NB4 (cell line): Measurements from ENCODE around the gene GPR50.

Source experiments
- DNase-seq: peaks from one replicate; pipeline ENCODE4 v3.0.0; 2010; ENCODE audit warnings: low read depth
- H3K4me3 ChIP-seq: one replicate; pipeline ENCODE4 v1.5.1; 2011; ENCODE audit warnings: mild to moderate bottlenecking, low read depth, low read length, moderate library complexity
- MYC ChIP-seq: IDR thresholded peaks from 2 replicates; pipeline ENCODE4 v1.6.1; 2011; ENCODE audit warnings: low read depth, low read length
- POLR2A ChIP-seq: IDR thresholded peaks from 2 replicates; pipeline ENCODE4 v1.6.1; 2011; ENCODE audit warnings: mild to moderate bottlenecking; ENCODE audit not compliant: insufficient read length; ENCODE audit errors: extremely low read depth
- TF ChIP-seq, protein P1 (sequence below): IDR thresholded peaks from one replicate; pipeline ENCODE4 v1.5.1; 2012; ENCODE audit warnings: low read depth, low read length
- TF ChIP-seq, protein P2 (sequence below): IDR thresholded peaks from 2 replicates; pipeline ENCODE4 v1.6.1; 2011; ENCODE audit warnings: low read depth, low read length

Gene GPR50

DNA sequence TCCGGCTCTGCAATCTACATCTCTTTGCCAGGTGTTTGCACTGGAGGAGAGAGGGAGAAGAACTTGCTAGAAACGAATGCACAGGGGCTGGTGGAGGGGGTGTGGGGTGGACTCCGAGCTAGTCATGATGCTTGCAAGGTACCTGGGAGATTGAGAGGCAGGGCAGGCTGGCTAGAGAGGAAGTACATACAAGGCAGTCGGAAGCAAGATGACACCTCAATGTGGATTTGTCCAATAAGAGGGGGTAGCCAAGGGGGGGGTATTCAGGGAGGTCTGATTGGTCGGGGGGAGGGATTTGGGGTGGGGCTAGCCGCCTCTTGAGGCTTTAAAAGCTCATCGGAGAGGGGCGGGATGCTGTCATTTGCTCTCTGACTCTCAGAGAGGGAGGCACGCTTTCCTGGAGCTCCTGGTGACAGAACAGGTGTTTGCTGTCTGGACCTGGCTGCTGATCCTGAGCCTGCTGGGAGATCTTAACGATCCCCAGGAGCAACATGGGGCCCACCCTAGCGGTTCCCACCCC, at the start of gene GPR50:
Gene GPR50, plus strand, starts transcription at position 354 of the 520 bp plus-strand sequence. Its CDS starts 138 bp downstream, at position 492.
- TF ChIP-seq, protein P1, sequence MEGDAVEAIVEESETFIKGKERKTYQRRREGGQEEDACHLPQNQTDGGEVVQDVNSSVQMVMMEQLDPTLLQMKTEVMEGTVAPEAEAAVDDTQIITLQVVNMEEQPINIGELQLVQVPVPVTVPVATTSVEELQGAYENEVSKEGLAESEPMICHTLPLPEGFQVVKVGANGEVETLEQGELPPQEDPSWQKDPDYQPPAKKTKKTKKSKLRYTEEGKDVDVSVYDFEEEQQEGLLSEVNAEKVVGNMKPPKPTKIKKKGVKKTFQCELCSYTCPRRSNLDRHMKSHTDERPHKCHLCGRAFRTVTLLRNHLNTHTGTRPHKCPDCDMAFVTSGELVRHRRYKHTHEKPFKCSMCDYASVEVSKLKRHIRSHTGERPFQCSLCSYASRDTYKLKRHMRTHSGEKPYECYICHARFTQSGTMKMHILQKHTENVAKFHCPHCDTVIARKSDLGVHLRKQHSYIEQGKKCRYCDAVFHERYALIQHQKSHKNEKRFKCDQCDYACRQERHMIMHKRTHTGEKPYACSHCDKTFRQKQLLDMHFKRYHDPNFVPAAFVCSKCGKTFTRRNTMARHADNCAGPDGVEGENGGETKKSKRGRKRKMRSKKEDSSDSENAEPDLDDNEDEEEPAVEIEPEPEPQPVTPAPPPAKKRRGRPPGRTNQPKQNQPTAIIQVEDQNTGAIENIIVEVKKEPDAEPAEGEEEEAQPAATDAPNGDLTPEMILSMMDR, result no peak
- TF ChIP-seq MYC (no peak), POLR2A (no peak)
- TF ChIP-seq, protein P2, sequence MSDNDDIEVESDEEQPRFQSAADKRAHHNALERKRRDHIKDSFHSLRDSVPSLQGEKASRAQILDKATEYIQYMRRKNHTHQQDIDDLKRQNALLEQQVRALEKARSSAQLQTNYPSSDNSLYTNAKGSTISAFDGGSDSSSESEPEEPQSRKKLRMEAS, result no peak
- DNase-seq, result no peak
- no peak within 1 kb of the TSS for H3K4me3 ChIP-seq

DNA sequence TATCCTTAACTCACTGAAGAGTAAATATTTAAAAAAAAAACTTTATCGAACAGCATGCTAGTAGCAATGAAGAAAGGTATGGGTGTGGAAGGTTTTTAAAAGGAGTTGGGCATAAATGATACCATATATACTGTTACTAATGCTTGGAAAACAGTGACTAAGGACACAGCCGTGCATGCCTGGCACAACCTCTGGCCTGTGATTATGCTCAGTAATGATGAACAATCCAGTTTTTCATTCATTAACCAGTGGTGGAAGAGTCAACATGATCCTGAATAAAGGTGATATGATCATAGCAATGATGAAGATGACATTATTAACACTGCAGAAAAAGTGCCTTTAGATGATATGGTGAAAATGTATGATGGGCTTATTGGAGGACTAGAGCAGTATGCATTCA, 43.9 kb upstream of the GPR50 start:
- TF ChIP-seq, protein P2, result no peak
- TF ChIP-seq MYC (no peak), POLR2A (no peak)
- TF ChIP-seq, protein P1, result no peak
- no peak overlapping the region for H3K4me3 ChIP-seq
- no peak for DNase-seq

DNA sequence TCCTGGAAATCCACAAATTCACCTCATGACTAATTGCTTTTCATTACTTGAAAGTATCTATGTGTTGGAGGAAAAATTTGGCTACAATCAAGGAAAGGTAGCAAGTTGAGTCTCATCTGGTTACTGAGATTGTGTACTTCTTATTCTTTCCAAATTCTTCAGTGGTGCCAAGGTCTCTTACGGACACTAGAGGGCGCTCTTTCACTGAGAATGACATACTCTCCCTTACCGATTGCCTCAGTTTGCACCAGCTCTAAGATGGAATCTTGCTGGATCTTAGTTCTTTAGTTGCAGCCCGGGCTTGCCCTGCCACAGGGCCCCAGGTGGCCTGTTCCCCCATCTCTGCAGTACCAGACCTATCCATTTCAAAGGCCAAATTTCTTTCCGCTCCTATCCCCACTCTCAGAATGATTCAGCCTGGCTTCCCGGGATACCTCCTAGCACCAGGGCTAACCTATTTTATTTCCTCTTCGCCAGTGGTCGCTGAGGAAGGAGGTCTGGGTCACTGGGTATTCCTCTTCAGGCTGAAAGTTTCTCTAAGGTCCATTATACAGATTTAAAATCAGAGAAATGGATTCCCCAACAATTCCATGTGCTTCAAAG, 24.6 kb upstream of the GPR50 start:
- H3K4me3 ChIP-seq, result no peak overlapping the region
- no peak for TF ChIP-seq POLR2A
- TF ChIP-seq, protein P1, result peak; percentile 61
- DNase-seq, result peak; percentile 64

DNA sequence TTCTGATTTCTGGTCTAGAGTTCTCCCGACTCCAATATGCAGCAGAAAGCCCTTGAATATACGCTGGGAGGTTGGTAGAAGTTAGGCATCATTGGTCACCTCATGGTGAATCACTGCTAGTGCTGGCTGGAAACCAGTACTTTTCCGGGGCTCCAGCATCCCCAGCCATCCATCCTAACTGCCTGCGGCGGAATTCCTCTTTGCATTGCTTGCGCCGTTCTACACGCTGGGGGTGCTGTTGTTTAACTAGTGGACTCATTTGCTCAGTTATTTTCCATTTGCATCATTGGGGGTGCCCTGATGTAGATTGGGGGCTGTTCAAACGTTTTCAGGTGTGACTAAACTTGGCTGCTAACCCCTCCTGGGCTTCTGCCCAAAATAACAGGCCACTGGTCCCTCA, 23.3 kb upstream of the GPR50 start:
- TF ChIP-seq POLR2A (no peak), MYC (no peak)
- TF ChIP-seq, protein P1, result no peak
- TF ChIP-seq, protein P2, result no peak
- no peak overlapping the region for H3K4me3 ChIP-seq
- DNase-seq, result peak; percentile 1

DNA sequence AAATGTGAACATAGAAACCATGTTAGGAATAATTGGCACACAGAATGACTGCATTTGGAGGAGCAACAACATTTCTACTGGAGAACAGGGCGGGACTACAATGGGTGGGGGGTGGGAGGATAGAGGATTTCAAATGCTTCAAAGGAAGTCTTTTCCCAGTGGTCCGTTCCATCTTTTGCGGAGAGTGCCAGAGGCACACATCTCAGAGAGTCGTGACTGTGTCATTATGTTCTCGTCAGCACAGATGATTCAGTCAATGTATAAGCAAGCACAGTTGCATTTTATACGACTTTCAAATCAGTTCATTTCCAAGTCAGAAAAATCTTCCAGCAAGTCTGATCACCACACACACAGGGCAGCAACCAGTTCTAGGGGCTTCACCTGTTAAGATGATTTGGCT, 22.7 kb upstream of the GPR50 start:
- TF ChIP-seq, protein P2, result no peak
- TF ChIP-seq MYC (no peak), POLR2A (no peak)
- TF ChIP-seq, protein P1, result no peak
- no peak for DNase-seq
- H3K4me3 ChIP-seq, result no peak overlapping the region

DNA sequence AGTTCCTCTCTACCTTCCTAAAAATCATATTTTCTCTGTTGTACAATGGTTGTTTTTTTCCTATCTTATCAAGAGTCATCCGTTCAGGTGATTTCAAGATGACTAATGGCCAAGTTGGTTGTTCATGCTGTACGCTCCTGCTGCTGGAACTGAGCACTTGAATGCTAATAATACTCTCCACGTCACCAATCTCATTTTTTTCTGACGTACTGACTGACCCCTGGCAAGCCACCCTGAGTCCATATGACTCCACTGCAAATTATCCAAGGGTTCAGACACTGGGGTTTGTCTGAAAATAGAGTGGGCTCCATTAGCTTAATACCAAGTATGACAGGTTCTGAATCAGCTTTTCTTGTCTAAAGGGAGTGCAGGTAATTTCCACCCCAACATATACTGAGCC, 21.1 kb upstream of the GPR50 start:
- no peak for TF ChIP-seq MYC
- no peak for TF ChIP-seq POLR2A
- TF ChIP-seq, protein P1, result no peak
- TF ChIP-seq, protein P2, result no peak
- no peak for DNase-seq
- no peak overlapping the region for H3K4me3 ChIP-seq
